ENCODE measurements around the gene DHRS13.

DNA sequence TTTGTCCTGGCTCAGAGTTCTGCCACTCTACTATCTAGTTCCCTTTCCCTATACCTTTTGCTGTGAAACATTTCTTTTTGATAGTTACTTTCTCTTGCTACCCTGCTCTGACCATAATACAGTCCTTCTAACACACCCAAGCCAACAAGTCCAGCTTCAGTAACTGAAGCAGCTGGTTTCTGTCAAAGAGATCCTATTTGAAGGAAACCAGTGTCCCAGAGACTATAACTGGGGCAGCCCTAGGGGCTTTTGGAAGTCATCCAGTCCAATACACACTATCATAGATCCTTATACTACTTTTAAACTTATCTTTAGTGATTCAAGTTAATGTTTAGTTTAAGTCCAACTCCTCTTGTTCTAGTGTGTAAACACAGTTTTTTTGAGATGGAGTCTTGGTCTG lies 17.3 kb upstream of the DHRS13 start:
- no peak for TF ChIP-seq SIN3A (IDR thresholded peaks at IDR 0.05; ENCODE audit: borderline replicate concordance, insufficient read depth, low read length)
- TF ChIP-seq, protein P1, sequence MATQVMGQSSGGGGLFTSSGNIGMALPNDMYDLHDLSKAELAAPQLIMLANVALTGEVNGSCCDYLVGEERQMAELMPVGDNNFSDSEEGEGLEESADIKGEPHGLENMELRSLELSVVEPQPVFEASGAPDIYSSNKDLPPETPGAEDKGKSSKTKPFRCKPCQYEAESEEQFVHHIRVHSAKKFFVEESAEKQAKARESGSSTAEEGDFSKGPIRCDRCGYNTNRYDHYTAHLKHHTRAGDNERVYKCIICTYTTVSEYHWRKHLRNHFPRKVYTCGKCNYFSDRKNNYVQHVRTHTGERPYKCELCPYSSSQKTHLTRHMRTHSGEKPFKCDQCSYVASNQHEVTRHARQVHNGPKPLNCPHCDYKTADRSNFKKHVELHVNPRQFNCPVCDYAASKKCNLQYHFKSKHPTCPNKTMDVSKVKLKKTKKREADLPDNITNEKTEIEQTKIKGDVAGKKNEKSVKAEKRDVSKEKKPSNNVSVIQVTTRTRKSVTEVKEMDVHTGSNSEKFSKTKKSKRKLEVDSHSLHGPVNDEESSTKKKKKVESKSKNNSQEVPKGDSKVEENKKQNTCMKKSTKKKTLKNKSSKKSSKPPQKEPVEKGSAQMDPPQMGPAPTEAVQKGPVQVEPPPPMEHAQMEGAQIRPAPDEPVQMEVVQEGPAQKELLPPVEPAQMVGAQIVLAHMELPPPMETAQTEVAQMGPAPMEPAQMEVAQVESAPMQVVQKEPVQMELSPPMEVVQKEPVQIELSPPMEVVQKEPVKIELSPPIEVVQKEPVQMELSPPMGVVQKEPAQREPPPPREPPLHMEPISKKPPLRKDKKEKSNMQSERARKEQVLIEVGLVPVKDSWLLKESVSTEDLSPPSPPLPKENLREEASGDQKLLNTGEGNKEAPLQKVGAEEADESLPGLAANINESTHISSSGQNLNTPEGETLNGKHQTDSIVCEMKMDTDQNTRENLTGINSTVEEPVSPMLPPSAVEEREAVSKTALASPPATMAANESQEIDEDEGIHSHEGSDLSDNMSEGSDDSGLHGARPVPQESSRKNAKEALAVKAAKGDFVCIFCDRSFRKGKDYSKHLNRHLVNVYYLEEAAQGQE (IDR thresholded peaks at IDR 0.05; ENCODE audit: insufficient read depth in 1 of 2, low read depth in 2 of 2, low read length in 2 of 2) = no peak
- no peak for TF ChIP-seq POLR2AphosphoS5 (IDR thresholded peaks at IDR 0.05; ENCODE audit: low read depth, low read length)
- no peak for TF ChIP-seq TAF1 (IDR thresholded peaks at IDR 0.05; ENCODE audit: borderline replicate concordance, insufficient read depth, low read length)
- no peak for TF ChIP-seq FOXP2 (optimal IDR thresholded peaks at IDR 0.05; ENCODE audit: borderline replicate concordance, extremely low read depth, extremely low read length, insufficient read depth)
